GM21723 (cell line): Measurements from ENCODE around the gene GRIPAP1.

Source experiments
- ATAC-seq: cut with Tn5 transposase; IDR thresholded peaks from one replicate; pipeline ENCODE4 v1.9.1; 2021; ENCODE audit warnings: mild to moderate bottlenecking, moderate library complexity; ENCODE audit not compliant: unreplicated experiment

The GRIPAP1 gene, protein sequence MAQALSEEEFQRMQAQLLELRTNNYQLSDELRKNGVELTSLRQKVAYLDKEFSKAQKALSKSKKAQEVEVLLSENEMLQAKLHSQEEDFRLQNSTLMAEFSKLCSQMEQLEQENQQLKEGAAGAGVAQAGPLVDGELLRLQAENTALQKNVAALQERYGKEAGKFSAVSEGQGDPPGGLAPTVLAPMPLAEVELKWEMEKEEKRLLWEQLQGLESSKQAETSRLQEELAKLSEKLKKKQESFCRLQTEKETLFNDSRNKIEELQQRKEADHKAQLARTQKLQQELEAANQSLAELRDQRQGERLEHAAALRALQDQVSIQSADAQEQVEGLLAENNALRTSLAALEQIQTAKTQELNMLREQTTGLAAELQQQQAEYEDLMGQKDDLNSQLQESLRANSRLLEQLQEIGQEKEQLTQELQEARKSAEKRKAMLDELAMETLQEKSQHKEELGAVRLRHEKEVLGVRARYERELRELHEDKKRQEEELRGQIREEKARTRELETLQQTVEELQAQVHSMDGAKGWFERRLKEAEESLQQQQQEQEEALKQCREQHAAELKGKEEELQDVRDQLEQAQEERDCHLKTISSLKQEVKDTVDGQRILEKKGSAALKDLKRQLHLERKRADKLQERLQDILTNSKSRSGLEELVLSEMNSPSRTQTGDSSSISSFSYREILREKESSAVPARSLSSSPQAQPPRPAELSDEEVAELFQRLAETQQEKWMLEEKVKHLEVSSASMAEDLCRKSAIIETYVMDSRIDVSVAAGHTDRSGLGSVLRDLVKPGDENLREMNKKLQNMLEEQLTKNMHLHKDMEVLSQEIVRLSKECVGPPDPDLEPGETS

DNA sequence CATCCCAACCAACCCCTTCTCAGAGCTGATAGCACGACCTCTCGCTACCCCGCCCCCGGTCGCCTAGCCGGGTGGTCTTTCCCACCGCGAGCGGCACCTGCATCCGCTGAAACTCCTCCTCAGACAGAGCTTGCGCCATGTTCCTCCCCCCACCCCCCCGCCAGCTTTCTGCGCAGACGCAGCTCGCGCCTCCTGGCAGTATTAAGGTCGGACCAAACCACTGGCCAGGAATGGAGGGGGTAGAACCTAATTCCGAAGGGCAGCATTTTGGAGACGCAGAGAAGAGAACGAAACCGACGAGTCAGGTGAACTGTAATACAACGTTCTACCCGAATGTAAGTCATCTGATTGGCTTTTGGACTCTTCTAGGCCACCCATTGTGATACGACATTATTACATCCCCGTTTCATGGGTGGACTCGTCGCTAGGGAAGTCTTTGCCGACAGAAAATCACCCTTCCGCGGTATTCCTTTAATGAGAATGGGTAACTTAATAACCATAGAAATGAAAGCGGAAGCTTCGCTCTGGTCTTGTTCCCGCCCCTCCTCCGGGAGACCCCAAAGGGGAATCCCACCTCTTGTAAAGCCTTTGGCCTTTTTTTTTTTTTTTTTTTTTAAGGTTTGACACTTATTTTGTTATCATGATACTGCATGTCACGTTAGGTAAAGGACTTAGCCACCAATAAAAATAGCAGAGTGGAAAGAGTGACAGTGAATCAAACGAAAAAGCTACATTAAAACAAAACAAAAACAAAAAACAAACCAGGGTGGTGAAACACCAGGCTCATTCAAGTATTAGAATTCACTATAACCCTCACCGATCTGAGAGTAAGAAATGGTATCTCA lies at the start of gene GRIPAP1:
TSS of gene GRIPAP1 (minus strand) at position 174 of the 845 bp plus-strand sequence. CDS start at position 139, 35 bp downstream.
- peak; percentile 81 for ATAC-seq

DNA sequence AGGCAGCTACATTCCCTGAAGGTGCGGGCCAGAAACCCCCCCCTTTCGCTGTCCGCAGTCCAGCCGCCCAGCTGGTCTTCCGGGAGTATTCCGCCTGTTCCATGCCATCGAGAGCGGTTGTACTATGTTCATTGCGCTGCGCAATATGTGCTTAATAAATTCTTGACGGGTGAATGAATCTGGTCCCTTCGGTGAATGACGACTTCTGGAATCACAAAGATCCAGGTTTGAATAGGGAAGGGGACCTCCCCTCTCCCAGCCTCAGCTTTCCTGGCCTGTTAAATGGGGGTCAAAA lies 41.9 kb upstream of the GRIPAP1 start:
- ATAC-seq: no peak

DNA sequence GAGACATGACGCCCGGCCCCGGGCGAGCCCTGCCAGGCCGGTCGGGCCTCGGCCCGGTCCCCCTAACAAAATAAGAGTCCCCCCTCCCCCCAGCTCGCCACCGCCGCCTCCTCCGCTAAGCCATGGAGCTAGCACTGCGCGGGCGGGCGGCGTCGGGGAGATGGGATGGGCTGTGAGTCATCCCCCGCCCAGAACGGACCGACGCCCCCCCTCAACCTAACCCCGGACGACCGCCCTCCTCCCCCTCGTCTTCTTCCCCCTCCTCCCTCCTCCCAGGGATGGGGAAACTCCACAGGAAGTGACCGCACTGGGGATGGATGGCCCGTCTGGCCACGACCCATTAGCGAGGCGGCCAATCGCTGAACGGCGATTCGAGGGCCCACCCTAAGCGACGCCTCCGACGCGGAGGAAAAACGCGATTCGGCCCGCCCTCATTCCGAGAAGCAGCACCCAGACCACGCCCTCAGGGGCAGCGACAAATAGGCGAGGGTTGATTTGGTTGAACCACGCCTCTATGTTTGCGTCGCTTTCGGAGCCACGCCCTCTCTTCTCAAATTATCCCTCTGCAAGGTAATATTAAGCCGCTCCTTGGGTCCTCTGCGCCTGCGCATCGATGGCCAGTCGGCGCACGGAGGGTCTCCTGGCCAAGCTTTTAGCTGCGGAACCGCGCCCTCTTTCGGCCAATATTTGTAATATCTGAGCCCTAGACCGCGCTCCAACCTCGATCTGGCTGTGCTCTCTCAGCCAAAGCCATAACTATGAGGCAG lies 41.3 kb upstream of the GRIPAP1 start, which contains the start of gene TFE3:
TSS of gene TFE3 (minus strand) at position 138 of the 767 bp plus-strand sequence. CDS start at position 7, 131 bp downstream.
- ATAC-seq: peak; percentile 91

DNA sequence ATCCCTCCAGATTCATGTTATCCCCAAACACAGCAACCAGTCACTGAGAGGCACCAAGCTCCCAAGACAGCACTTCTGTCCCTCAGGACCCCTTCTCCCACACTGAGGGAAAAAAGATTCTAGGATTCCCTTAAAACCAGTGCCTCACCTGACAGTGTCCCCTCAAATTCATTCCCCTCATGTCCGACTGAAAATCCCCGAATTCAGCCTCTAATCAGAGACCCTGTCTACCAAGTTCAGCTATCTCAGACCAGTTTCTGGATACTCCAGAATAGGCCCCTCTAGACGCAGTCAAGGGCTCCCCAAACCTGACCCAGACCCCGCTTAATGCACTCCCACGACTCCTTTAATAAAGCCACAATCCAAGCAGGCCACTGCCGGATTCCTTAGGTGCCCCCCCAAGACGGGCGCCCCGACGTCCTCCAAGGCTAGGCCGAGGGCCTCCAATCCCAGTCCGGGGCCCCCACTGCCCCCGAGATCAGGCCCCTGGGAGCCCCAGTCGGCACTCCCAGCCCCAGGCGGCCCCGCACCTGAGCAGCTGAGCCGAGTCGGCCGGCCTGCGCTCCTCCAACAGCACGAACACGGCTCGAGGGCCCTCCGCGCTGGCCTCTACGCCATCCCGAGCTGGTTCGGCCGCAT lies 40.6 kb upstream of the GRIPAP1 start:
- ATAC-seq: no peak

DNA sequence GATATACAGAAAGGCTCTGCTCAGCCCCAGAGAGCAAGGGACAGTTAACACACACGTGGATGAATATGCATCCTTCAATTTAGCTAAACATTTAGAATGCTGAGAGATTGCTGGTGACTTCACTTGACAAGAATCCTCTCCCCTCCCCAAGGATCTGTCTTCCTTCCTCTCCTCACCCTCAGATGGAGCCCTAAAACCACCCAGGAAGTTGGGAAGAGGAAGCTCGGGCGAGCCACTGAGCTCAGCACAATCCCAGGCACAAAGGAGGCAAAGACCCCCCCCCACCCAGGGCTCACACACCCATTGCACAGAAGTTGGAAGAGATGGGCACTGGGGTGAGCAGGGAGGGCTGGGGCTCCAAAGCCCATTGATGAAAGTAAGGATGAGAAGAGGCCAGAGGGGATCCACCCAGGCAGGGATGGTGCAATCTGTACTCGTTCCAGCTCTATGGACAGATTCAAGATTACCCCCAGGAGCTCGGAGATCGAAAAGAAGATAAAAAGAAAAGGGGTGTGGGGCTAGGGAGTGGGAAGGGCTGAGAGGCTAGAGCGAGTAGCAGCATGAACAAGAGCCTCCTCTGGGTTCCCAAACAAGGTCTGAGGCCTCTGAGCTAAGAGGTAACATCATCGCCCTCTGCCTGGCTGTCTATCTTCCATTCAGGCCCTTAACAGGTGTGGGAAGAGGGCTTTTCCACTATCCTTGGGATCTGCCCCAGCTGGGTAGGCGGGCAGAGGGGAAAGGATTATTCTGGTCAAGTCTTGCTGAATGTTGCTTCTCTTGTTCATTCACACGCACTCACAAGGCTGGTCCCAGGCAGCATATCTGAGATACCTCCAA lies 39.9 kb upstream of the GRIPAP1 start:
- no peak for ATAC-seq

DNA sequence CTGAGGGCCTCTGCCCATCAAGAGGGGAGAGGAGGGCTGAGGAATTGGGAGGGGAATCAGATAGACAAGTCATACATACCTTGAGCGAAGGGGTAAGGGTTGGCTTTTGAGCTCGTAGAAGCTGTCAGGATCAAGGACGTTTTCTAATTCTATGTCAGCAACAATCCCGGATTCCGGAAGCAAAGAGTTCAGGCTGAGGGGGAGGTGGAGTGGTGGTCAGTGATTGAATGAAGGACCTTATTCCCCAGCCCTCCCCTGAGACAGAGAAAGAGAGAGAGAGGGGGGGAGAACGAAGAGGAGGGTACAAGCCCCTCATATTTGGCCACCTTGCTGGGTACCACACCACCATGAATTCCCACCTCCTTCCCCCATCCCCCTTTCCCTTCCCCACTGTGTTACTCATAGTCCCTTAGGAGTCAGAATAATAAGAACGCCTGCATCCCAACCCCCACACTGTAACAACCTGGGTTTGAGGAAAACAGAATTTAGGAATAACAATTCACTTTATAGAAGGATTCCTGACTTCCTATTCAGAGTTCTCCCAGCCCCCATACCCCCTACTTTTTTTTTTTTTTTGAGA lies 38.4 kb upstream of the GRIPAP1 start:
- ATAC-seq: no peak

DNA sequence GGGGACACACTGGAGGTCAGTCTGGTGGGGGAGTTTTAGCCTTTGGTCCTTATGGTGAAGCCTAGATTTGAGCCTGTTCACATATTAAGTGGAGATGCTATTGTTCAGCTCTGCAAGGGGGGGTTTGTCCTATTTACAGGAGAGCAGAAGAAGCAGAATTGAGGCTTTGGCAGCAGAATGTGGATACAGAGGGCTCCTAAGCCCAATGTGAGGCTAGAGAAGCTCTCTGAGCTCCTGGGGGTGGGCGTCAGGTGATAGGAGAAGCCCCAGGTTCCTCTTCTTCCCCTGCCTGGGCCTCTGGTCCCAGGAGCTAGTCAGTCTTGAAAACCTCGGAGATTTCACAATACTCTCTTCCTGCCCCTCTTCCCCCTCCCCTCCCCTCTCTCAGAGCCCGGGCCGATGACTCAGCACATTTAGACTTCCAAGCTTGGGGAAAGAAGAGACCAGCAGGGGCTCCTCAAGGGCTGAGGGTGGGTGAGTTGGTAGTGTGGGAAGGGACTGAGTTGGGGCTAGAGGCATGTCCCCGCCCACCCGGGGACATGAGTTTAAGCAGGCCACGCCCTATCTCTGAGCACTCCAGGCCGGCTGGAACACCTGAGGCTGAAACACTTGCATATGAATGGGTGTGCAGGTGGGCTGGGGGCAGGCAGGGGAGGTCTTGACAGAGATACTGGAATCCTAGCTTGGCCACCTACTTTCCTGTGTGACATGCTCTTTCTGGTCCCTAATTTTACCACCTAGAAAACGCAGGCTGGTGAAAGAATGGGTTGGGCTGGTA lies 37.7 kb upstream of the GRIPAP1 start:
- ATAC-seq: no peak

DNA sequence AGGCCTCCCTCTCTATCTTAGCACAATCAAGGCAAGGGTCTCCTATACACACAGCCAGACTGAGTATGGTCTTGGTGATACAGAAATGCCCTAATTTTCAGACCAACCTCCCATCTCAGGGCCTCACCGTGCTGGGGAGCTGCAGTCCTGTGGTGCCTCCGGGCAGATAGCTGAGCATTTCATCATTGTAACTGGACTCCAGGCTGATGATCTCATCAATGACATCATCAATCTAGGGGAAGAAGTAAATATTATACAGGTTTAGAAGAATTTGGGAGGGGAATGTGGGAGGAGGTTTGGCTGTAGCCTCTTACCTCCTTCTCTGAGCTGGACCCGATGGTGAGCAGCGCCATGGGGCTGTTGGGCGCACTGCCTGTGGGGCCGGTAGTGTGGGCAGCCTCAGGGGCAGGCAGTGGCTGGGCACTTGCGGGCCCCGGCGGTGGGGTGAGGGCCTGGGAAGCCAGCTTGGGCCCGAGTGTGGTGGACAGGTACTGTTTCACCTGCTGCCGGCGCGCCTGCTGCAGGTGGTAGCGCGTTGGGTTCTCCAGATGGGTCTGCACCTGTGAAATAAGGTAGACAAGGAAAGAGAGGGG lies 35.9 kb upstream of the GRIPAP1 start:
- no peak for ATAC-seq

DNA sequence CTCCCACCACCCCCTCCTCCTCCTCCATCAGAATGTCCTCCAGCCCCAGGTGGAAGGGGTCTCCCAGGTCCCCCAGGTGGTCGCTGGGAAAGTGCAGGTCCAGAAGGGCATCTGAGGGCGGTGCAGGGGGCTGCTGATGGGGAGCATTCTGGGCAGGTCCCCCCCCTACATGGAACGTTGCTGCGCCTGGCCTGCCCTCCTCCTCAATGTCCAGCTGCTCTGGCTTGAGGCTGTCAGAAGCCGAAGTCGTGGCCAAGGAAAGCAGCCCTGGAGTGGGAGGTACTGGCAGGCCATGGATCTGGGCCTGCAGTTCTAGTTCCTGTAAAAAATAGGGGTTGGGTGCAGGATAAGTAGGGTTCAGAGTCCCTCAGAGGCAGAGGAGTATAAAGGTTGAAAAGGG lies 28.2 kb upstream of the GRIPAP1 start:
- ATAC-seq: no peak

DNA sequence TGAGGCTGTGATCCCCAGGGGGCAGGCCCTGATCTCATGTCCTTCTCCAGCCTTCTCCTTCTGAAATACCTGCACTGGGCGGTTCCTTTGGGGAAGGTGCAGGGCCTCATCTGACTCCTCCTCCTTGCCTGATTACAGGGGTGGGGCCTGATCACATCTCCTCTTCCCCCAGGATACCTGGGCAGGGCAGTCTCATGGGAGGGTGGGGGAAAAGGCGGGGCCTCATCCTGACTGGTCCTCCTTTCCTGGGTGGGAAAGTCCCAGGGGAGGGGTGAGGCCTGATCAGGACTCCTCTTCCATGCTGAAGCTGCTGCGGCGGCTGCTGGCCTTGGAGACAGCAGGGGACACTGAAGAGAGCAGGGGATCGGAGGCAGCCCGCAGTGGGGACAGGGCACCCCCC lies 27.8 kb upstream of the GRIPAP1 start:
- ATAC-seq: no peak

DNA sequence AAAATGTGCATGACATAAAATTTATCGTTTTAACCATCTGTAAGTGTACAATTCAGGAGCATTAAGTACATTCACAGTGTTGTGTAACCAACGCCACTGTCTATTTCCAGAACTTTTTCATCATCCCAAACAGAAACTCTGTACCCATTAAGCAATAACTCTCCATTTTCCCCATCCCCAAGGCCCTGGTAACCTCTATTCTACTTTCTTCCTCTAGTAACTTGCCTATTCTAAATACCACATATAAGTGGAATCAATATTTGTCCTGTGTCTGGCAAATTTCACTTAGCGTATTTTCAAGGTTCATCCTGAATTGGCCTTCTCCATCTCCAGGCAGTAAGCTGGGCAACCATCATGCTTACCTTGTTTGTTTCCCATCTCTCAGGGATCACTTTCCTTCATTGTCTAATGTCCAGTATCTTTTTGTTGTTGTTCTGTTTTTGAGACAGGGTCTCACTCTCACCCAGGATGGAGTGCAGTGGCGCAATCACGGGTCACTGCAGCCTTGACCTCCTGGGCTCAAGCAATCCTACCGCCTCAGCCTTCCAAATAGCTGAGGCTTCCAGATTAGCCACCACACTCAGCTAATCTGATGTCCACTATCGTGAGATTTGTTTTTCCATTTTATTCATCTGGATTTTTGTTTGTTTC lies 17.7 kb upstream of the GRIPAP1 start:
- ATAC-seq: no peak

DNA sequence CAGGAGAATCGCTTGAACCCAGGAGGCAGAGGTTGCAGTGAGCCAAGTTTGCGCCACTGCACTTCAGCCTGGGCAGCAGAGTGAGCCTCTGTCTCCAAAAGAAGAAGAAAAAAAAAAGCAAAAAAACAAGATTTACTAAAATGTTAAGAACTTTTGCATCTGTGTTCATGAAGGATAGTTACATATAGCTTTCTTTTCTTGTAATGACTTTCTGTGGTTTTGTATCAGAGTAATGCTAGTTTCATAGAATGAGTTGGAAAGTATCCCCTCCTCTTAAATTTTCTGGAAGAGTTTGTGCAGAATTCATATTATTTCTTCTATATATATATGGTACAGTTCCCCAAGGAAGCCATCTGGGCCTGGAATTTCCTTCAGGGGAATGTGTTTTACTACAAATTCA lies 17.0 kb upstream of the GRIPAP1 start:
- ATAC-seq: no peak

DNA sequence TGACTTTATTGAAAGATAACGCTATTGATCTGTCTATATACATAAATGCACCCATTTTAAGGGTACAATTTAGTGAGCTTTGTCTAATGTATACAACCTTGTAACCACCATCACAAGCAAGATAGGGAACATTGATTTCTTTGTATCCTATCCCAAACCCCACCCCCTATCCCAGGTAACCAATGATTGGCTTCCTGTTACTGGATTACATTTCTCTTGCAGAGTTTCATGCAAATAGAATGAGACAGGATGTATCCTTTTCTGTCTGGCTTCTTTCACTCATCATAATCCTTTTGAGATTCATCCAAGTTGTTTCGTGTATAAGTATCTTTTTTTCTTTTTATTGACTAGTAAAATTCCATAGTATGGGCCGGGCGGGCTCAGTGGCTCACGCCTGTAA lies 1.6 kb upstream of the GRIPAP1 start:
- no peak for ATAC-seq

DNA sequence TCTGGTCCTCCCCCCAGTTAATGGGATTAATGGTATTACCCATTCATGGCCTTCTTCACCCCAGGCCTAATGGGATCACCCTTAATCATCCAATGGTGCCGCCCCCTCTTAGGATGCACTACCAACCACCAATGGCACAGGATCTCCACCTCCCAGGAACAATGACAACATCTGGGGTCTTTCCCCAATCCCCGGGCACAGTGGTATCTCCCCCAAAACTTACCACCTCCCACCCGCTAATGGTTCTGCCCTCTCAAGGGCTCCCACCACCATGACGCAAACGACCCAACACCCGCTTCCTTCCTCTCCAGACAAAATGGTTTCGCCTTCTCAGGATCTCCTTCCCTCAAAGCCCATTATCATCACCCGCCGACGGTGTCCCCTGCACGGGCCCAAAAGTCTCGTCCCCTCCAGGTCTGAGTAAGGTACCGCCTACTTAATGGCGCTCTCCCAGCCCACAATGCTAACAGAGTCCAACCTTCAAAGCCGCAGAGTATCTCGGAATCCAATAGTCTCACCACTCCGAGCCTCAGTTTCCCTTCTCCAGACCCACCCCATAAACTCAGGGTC lies 458 bp downstream of the GRIPAP1 start:
- ATAC-seq: peak; percentile 15

DNA sequence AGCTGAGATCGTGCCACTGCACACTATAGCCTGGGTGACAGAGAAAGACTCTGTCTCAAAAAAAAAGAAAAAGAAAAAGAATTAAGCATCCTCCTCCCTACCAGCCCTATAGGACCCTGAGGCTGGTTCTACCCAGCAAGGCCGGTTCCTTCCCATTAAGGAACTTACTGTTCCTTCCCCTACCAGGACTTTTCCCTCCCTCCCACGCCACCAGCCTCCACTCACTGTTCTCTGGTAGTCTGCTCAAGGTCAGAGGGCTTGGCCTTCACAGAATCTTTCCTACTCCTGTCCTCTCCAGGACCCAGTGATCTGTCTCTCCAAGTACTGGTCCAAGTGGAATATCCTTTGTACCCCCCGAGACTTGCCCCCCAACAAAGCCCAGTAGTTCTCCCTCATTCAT lies 1.4 kb downstream of the GRIPAP1 start:
- ATAC-seq: no peak

DNA sequence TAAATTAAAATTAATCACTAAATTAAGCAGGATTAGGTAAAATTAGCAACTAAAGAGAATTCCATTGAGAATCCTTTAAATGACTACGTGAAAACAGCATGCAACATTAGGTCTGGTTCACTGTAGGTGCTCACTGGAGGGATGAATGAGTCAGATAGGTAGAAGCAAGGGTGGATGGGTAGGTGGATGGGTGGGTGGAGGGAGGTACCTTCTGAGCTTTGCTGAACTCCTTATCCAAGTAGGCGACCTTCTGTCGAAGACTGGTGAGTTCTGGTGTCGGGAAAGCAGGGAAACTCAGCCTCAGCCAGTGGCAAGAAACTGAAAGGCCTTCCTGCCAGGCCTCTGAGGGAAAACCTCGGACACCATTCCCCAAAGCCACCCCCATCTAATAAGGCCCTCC lies 3.0 kb downstream of the GRIPAP1 start:
- no peak for ATAC-seq

DNA sequence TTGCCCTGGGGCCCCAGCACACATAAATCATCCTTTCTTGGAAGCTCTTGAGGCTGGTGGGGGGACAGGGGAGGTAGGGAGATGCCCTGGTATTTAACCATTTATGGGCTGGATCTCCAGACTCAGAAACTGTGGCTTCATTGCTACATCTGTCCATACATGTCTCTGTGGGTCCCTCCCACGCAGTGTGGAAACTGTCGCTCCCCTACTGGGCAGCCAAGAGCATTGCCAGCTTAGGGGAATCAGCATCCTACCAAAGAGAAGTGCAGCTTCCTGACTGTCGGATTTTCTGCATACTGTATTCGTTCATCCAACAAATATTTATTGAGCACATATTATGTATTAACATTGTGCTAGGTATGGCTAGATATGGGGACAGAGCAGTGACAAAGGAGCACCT lies 3.7 kb downstream of the GRIPAP1 start:
- ATAC-seq: no peak
